Cardiac fibroblast (primary cell): ENCODE results near the gene NKPD1.

Experiments used
- DNase-seq, 2 donors: peaks; one replicate each; pipeline versions ENCODE4 v3.0.0 to v3.0.0-alpha.2; 2010; ENCODE audit warnings: low read depth in 2 of 2
- H3K4me3 ChIP-seq, 2 donors: replicated peaks in 1 of 2; 1 replicate in 1 of 2; 2 replicates in 1 of 2; pipeline ENCODE4 v1.5.1; 2011; ENCODE audit warnings: low read depth in 2 of 2, low read length in 2 of 2, mild to moderate bottlenecking in 2 of 2, moderate library complexity in 1 of 2
- TF ChIP-seq, protein P1 (sequence below): IDR thresholded peaks from one replicate; pipeline ENCODE4 v1.5.1; 2011; ENCODE audit warnings: low read depth, mild to moderate bottlenecking, low read length, inconsistent platforms

The NKPD1 gene

DNA sequence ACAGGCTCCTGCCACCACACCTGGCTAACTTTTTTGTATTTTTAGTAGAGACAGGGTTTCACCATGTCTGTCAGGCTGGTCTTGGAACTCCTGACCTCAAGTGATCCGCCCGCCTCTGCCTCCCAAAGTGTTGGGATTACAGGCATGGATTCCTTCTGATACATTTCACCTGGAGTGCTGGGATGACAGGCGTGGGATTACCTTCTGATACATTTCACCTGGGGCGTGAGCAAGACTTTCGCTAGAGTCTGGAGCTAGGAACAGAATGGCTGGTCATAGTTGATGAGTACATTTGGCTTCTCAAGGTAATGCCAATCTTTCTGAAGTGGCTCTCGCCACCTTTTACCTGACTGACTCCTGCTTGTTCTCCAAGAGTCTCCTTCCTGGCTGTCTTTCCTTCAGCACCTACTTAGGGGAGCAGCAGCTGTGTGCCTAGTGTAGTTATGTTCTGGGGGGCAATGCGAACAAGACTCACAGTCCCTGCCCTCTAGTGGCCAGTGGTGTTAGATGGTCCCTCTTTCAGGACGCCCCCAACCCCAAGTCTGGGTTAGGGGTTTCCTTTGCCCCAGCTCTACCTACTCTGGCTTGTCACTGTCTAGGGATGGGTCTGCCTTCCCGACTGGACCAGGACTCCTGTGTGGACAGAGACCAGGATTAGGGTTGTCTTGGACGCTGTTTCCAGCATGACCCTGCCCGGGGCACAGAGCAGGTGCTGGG lies 48.5 kb downstream of the NKPD1 start:
- no peak for DNase-seq
- H3K4me3 ChIP-seq: no peak overlapping the region
- TF ChIP-seq, protein P1, sequence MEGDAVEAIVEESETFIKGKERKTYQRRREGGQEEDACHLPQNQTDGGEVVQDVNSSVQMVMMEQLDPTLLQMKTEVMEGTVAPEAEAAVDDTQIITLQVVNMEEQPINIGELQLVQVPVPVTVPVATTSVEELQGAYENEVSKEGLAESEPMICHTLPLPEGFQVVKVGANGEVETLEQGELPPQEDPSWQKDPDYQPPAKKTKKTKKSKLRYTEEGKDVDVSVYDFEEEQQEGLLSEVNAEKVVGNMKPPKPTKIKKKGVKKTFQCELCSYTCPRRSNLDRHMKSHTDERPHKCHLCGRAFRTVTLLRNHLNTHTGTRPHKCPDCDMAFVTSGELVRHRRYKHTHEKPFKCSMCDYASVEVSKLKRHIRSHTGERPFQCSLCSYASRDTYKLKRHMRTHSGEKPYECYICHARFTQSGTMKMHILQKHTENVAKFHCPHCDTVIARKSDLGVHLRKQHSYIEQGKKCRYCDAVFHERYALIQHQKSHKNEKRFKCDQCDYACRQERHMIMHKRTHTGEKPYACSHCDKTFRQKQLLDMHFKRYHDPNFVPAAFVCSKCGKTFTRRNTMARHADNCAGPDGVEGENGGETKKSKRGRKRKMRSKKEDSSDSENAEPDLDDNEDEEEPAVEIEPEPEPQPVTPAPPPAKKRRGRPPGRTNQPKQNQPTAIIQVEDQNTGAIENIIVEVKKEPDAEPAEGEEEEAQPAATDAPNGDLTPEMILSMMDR: peak; percentile 21
